Mammary epithelial cell (primary cell): ENCODE results near the gene GLT8D1.

ENCODE experiments used
- EZH2 ChIP-seq: IDR thresholded peaks from 2 replicates; pipeline ENCODE4 v1.6.1; 2012; ENCODE audit warnings: low read length, inconsistent platforms, borderline replicate concordance
- TF ChIP-seq, protein P1 (sequence below), 2 donors: IDR thresholded peaks in 1 of 2; conservative IDR thresholded peaks in 1 of 2; 2 replicates each; pipeline ENCODE4 v1.5.1; 2011 to 2012; ENCODE audit warnings: inconsistent platforms in 2 of 2, low read length in 2 of 2, mild to moderate bottlenecking in 2 of 2, control low read depth in 1 of 2, low read depth in 1 of 2; ENCODE audit not compliant: insufficient read depth in 1 of 2; ENCODE audit errors: extremely low read depth in 1 of 2

DNA sequence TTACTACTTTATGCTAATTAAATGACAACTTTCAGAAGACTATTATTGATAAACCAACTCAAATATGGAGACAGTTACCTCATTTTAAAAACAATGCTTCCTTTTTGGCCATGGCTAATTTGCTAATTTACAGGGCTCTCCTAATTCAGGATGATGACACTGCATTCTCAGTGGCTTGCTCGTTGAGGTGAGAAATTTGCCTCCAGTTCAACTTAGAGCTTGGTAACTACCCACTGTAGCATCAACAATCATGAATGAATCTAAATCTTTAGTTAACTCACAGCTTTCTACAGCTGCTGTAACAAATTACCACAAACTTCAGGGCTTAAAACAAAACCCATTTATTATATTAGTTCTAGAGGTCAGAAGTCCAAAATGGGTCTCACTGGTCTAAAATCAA, 33.9 kb downstream of the GLT8D1 start:
- TF ChIP-seq EZH2, result no peak
- TF ChIP-seq, protein P1, sequence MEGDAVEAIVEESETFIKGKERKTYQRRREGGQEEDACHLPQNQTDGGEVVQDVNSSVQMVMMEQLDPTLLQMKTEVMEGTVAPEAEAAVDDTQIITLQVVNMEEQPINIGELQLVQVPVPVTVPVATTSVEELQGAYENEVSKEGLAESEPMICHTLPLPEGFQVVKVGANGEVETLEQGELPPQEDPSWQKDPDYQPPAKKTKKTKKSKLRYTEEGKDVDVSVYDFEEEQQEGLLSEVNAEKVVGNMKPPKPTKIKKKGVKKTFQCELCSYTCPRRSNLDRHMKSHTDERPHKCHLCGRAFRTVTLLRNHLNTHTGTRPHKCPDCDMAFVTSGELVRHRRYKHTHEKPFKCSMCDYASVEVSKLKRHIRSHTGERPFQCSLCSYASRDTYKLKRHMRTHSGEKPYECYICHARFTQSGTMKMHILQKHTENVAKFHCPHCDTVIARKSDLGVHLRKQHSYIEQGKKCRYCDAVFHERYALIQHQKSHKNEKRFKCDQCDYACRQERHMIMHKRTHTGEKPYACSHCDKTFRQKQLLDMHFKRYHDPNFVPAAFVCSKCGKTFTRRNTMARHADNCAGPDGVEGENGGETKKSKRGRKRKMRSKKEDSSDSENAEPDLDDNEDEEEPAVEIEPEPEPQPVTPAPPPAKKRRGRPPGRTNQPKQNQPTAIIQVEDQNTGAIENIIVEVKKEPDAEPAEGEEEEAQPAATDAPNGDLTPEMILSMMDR (conservative IDR thresholded peaks at IDR 0.05 in 1 of 2, IDR thresholded peaks at IDR 0.05 in 1 of 2; ENCODE audit: extremely low read depth in 1 of 2, insufficient read depth in 1 of 2, low read depth in 1 of 2, low read length in 2 of 2), result no peak
